Measurements from ENCODE around the gene NME8.

Gene NME8

GRCh38 chr7:37894671-37895070 is 46.3 kb downstream of the NME8 start:
- FAIRE-seq = no peak

DNA sequence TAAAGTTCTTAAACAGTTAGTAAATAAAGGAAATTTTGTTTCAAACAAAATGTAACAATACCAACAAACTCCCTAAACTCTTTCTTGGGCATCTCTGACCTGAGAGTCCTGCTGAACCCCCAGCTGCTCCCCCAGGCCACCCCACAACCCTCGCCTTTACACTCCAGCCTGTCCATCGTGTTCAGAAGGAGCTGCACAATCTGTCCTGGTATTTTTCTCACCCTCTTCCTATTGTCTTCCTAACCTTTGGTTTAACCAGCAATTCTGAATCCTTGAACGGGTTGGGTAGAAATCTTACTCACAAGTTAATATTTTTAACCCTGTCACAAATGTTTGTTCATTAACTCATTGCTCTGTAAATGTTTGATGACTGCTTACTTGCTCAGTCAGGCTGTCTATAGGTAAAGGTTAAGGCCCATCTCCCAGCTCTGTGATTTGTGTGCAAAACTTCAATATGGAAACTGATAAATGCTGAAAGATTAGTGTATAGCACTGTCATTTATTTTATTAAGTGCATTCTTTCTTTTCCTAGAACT is 51.4 kb downstream of the NME8 start:
- no peak for DNase-seq (ENCODE audit: extremely low spot score, insufficient read length, low read depth)
- no peak for FAIRE-seq

More at GRCh38 chr7:37894671-37895070, 46.3 kb downstream of the NME8 start:
- no peak for DNase-seq (ENCODE audit: extremely low spot score, insufficient read length, low read depth)

GRCh38 chr7:37901236-37901827 is 52.9 kb downstream of the NME8 start:
- no peak for DNase-seq (ENCODE audit: extremely low spot score, insufficient read length, low read depth)
- FAIRE-seq = peak; percentile 55

GRCh38 chr7:37901890-37902524 is 53.6 kb downstream of the NME8 start:
- FAIRE-seq (no peak), DNase-seq (ENCODE audit: extremely low spot score, insufficient read length, low read depth) (no peak)

DNA sequence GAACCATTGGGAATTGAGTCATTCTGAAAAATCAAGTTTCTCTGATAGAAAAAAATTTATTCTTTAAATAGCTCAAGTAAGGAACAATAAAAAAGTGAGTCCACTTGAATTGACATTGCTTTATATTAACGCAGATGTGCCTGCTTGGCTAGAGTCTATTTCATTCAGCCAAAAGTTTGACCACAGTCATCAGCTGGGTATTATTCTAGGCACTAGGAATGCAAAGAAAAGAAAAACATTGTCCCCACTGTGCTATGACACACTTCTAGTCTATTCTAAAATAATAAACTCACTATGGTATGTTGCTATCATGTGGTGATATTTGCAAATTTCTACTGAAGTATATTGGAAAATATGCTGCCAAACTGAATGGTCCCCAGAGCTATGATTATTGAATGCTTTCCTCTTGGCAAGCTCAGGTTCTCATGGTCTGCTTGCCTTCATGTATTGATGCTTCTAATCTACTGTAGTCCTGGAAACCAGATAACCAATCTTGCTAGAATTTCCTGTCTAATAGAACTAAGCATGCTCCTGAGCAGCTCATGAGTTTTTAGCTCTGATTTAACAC is 59.9 kb downstream of the NME8 start:
- DNase-seq (ENCODE audit: extremely low spot score, insufficient read length, low read depth) (no peak), FAIRE-seq (no peak)

DNA sequence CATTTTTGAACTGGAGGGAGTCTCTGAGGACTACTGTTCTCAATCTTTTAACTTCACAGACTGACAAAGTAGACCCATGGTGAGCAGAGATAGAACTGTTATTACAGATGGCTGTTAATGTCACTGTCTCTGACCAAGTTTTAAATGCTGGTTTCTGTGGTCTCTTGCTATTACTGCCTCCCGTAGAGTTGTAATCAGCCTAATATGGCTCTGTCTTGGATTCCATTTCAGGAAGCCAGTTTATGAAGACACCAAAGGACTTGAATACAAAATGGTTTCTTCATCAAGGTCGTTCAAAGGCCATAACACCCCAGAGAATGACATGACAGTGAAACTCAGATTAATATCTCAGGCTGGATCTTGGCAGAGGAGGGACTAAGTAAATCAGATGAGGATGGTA is 64.4 kb downstream of the NME8 start:
- FAIRE-seq (no peak), DNase-seq (ENCODE audit: extremely low spot score, insufficient read length, low read depth) (no peak)

GRCh38 chr7:37915438-37915837 is 67.0 kb downstream of the NME8 start:
- no peak for FAIRE-seq
- DNase-seq (ENCODE audit: extremely low spot score, insufficient read length, low read depth) = no peak

GRCh38 chr7:37916017-37916672 is 67.7 kb downstream of the NME8 start:
- no peak for FAIRE-seq
- no peak for DNase-seq (ENCODE audit: extremely low spot score, insufficient read length, low read depth)

DNA sequence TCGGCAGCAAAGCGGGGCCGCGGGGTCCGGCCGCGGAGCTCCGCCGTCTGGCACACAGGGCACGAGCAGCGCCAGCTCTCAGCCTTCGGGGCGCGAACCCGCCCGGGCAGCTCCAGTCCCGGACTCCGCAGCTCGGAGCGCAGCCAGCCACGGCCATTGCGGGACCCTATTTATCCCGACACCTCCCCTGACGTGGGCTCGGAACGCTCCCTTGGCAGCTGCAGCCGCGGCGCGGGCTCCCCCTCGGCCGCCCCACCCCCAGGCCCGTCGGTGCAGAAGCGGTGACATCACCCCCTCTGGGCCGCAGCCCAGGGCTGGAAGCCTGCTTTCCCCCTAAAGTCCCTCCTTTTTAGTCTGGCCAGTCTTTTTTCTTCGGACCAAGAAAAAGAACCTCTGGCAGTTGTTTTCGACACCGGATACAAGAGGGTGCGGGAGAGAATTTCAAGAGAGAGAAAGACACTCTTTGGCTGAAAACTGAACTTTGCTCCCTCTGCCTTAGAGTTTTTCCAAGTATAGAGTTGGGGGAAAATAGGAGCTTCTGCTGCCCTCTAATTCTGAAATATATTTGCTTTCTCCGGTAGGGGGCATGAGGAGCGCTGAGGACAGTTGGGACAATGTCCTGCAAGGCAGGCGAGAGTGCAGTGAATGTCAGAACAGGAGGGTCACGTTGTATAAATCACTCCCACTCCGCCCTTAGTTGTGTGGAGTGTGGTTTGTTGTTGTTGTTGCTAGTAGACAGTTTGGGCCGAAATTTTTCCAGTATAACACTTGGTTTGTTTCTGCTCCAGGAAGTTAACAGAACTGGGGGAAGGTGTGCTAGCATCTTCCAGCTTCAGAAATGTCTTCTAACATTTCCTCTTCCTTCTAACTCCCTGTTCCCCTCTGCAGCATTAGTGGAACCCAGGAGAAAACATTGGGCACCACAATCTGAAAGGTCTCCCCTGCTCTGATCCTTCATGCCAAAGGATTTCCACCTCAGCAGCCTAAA is 68.6 kb downstream of the NME8 start, which contains the start of gene SFRP4:
SFRP4 (minus strand) TSS at position 145 of the 988 bp plus-strand sequence. CDS start 280 bp downstream, outside the sequence.
- DNase-seq (ENCODE audit: extremely low spot score, insufficient read length, low read depth) = no peak
- peak; percentile 80 for FAIRE-seq

- FAIRE-seq (no peak), DNase-seq (ENCODE audit: extremely low spot score, insufficient read length, low read depth) (no peak)
Measured at GRCh38 chr7:37918526-37918925, 70.1 kb downstream of the NME8 start.

DNA sequence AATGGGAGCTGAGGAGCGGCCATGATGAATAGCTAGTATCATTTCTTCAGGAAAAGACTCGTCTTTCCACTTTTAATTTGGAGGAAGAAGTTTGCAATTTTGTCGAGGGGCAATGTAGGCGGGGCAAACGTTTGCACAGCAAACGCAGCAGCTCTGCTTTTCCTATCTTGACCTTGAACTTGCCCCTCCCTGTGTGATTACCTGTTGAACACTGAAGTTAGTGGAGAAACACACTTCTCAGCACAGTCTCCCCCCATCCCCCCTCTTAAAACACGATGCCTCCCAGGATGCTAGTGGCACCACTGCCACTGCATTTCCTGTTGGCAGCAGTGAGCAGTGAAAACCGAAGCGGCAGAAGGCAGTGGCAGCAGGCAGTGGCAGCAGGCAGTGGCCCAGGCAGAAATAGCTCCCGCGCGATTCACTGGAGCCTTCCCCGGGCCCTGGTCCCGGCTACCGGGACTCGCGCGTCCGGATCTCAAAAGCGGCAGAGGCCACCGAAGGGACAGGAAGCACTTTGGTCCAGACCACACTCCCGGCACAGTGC is 72.0 kb downstream of the NME8 start, which contains the start of gene EPDR1:
EPDR1 (plus strand) TSS at position 336 of the 544 bp plus-strand sequence. CDS start 300 bp downstream, outside the sequence.
- DNase-seq (ENCODE audit: extremely low spot score, insufficient read length, low read depth) (no peak), FAIRE-seq (peak; percentile 71)

DNA sequence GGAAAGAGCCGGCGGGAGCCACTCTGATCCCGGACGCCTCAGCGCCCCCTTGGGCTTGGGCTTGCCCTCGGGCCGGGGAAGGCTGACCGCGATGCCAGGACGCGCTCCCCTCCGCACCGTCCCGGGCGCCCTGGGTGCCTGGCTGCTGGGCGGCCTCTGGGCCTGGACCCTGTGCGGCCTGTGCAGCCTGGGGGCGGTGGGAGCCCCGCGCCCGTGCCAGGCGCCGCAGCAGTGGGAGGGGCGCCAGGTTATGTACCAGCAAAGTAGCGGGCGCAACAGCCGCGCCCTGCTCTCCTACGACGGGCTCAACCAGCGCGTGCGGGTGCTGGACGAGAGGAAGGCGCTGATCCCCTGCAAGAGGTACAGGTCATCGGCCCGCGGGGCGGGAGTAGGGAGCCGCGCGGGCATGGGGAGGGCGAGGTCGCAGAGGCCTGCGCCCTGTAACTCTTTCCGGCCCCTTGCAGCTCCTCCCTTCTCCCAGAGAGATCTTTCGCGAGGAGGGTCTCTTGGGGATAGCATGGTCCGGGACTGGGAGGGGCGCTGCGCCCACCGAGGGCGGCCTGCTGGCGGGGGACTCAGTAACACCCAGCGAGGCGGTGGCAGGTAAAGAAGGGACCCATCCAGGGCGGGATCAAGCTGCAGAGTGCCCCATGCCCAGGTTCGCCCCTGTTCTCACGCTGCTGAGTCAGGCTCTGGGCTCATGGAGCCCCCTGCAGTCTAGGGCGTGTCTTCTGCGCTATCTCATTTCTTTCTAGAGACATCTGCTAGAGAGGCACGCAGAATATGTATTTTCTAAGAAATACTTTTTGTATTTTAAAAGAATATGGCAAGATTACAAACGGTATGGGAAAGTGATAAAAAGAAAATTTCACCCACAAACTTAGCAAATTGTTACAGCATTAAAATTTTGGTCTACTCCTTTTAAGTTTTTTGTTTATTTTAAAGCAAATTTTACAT is 72.7 kb downstream of the NME8 start:
- DNase-seq (ENCODE audit: extremely low spot score, insufficient read length, low read depth) = no peak
- no peak for FAIRE-seq

DNA sequence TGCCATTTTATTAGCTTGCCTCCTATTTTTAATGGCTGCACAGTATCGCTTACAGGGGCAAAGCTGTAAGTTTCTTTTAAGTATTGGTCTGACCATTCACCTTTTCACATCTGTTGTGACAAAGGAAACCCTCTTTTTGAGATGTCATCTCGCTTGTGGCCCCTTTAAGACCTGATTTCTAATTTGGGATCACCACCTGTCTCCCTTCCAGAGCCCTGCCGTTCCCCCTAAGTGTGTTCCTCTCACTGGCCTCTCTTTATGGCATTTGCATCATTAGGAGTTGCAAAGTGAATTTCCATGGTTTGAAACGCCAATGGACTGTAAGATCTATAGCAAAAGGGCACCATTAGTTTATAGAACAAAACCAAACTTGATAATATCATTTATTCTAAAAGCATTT is 73.5 kb downstream of the NME8 start:
- no peak for FAIRE-seq
- no peak for DNase-seq (ENCODE audit: extremely low spot score, insufficient read length, low read depth)

- FAIRE-seq (no peak), DNase-seq (ENCODE audit: extremely low spot score, insufficient read length, low read depth) (no peak)
Measured at GRCh38 chr7:37923996-37924395, 75.6 kb downstream of the NME8 start.

GRCh38 chr7:37924491-37925041 is 76.2 kb downstream of the NME8 start:
- FAIRE-seq (no peak), DNase-seq (ENCODE audit: extremely low spot score, insufficient read length, low read depth) (no peak)

- FAIRE-seq (no peak), DNase-seq (ENCODE audit: extremely low spot score, insufficient read length, low read depth) (no peak)
Measured at GRCh38 chr7:37925620-37926019, 77.2 kb downstream of the NME8 start.

DNA sequence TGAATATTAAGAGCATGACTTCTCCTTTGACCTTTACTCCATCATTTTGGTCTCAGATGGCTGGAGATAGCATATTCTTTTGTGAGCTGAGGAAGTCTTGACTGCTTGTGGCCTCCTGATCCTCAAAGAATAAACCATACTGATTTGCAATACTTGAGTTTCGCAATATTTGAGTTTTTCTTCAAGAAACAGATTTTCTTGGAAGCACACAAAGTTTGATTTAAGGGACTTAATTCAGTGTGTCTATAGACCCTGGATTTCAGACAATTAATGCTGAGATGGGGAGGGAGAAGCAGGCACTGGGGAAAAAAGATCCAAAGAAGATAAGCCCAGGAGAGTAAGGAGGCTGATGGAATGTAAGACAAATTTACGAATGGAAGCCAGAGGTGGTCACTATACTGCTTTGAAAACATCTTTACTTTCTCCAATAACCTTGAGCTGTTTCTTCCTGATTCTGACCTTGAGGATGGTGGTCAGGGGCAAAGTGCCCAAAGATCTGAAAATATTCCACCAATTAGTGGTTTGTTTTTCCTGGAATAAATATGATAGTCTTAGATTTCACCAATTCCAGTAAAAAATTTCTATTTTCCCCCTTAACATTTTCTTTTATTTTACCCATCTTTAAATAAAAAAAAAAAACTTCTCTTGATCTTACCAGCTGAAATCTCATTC is 79.5 kb downstream of the NME8 start:
- FAIRE-seq (no peak), DNase-seq (ENCODE audit: extremely low spot score, insufficient read length, low read depth) (no peak)

Measured in GM18507 (cell line).